Motor neuron (in vitro differentiated cells): ENCODE data around the gene CPAMD8. TPM values are rescaled to one million over a fixed set of nuclear protein-coding genes. Genes with fewer than 3 reads are reported as not detected.

Source experiments
- ATAC-seq, 8 experiments: fragments of 200-7000 bp; cut with Tn5 transposase; replicated peaks in 6 of 8; 2 replicates each; pipeline ENCODE4 v1.8.0; 2021; ENCODE audit warnings: mild to moderate bottlenecking in 8 of 8, moderate library complexity in 8 of 8
- H3K27ac ChIP-seq, 2 donors: fragments of 250-450 bp; sonication (Bioruptor Pico); 2 replicates each; pipeline ENCODE4 v1.9.0; 2021; ENCODE audit warnings: antibody characterized with exemption in 2 of 2, mild to moderate bottlenecking in 2 of 2, moderate library complexity in 1 of 2
- H3K4me1 ChIP-seq, 2 donors: fragments of 250-450 bp; sonication (Bioruptor Pico); replicated peaks in 1 of 2; 2 replicates each; pipeline ENCODE4 v1.6.1; 2021; ENCODE audit warnings: antibody characterized with exemption in 2 of 2, mild to moderate bottlenecking in 2 of 2, moderate library complexity in 1 of 2
- H3K4me3 ChIP-seq, 5 donors: fragments of 250-450 bp; sonication (Bioruptor Pico); 2 replicates each; pipeline ENCODE4 v1.9.0; 2021; ENCODE audit warnings: antibody characterized with exemption in 5 of 5, mild to moderate bottlenecking in 5 of 5, moderate library complexity in 4 of 5
- WGBS, 10 experiments: fragments of 450-650 bp; shearing (Covaris generic); methylation state at CpG; one replicate each; pipeline ENCODE4 v1.0.0; 2022; 5-methylcytosine and 5-hydroxymethylcytosine counted together
- in situ Hi-C, 9 experiments: fragments of 400-800 bp; cut with MboI; loops; one replicate each; pipeline ENCODE4 v1.15.0; 2021; ENCODE audit warnings: low sequenced_read_pairs in 9 of 9, low pct_unique_long_range_greater_than_20kb in 2 of 9; ENCODE audit not compliant: unreplicated experiment in 9 of 9
- total RNA-seq, 8 experiments: library from RNA; unstranded; fragments of 300-600 nt; gene quantifications; 2 replicates each; pipeline versions ENCODE4 v1.2.3 to v1.2.4, GENCODE V29; 2022

The CPAMD8 gene
- 1 to 10 TPM in 7 of 8 experiments, under 1 TPM in 1; 0.36 to 6.5 (median 3.6) TPM for total RNA-seq

DNA sequence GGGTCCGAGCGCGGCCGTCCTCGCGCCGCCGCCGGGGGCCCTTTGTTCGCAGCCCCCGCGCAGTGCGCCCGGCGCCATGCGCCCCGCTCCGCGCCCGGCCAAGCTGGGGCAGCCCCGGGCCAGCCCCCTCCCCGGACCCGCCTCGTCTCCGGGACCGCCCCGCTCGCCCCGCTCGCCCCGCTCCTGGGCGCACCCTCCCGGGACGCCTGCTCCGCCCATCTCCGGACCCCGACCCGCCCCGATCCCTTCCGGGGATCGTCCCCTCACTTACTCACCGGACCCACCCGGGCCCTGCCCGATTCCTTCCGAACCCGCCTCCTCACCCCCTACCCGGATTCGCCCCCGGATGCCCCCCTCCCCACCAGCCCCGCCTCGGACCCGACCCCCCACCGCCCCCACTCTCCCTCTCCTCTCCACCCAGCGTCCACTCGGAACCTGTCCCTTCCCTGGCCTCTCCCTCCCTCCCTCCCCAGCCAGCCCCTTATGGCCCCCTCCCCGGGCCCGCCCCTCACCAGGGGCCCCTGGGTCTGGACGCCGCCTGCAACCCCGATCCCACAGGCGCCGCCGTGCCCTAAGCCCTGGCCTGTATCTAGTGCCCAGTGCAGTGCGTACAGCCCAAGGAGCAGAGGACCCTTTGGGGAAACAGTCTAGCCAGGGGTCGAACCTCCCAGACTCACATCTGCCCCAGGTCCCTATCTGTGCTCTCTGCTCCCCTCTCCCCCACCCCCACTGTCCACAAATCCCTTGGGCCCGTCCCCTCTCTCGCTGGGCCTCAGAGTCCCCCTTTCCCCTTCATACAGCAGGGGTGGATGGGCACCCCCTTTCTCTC lies at the start of gene CPAMD8:
Gene CPAMD8, minus strand, starts transcription at position 105 of the 829 bp plus-strand sequence. CDS start 168 bp downstream, outside the sequence.
- Histone ChIP-seq H3K27ac (no peak within 1 kb of the TSS), H3K4me1 (peaks cover 0 to 5% of the 10 kb centered on the region in 2 donors), H3K4me3 (peak within 1 kb of the TSS; percentile 29 to 36 (median 34))
- 10% methylated on average over 4 of the region's 67 CpGs; no CpG with 5 or more reads in 9 of the 10 experiments for WGBS, 10 experiments
- in situ Hi-C loops = loop anchor here in 1 of 9 experiments (25.0 kb wide), 1 partner anchor 240 kb away; no protein-coding TSS in a partner anchor
- ATAC-seq = peak in 7 of 8 experiments; percentile 63 to 80 (median 78)

DNA sequence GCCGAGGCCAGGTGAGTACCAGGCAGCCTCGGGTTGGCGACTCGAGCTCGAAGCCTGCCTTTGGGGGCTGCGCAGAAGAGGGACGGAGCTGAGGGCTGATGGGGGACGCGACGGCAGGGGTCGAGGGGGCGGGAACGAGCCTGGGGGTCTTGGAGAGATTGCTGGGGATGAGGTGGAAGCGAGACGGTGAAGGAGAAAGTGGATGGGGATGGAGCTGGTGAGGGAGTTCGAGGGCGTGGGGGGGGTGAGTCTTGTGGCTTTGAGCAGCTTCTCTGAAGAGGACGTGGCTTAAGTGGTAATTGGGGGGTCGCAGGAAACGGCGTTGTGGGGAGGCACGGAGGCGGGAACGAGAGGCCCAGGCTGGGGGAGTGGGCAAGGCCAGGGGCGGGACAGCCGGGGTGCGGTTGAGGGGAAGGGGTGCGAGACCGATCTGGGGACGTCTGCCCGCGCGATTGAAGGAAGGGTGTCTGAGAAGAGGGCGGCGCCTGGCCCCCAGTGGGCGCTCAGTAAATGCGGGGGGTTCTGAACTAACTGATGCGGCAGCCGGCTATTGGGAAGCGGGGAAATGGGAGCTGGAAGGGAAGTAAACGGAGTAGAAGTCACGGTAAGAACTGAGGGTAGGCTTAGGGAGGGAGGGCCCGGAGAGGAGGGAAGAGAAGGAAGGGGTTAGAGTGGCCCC lies 49.4 kb upstream of the CPAMD8 start:
- ATAC-seq = peak in 2 of 8 experiments; percentile 2 to 3

DNA sequence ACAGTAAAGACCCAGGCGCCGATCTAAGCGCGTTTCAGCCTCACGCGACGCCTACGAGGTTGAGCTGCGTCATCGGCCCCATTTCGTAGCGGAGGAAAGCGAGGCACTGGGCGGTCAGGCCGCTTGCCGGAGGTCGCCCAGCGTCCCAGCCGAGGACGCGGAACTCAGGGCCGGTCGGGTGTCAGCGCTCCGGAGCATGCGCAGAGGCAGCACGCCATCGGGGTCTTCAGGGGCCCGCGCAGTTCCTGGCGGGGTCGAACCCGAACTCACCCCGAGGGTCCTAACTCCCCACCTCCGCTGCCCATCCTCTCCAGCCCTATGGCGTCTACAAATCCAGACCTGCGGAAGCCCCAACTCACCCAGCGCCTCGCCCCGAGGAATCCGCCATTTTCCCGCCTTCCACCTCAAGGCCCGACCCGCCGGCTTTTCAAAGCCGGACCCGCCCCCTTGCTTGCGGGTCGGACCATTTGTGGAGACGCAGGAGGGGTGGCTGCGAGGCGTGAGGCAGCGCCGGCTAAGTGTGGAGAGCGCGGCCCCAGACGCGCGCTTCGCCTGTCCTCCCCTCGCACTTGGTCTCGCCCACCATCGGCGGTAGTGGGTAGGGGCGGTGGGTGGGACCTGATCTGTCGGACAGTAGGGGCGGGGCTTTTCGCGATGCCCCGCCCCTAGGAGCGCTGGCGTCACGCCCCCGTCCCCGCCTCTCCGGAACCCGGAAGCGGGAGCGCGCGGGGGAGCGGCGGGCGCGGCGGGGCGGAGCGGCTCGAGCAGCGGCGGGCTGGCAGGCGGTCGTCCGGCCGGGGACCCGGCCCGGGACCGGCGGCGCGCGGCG lies 48.6 kb upstream of the CPAMD8 start, which contains the start of the genes HAUS8 and MYO9B:
Gene HAUS8, minus strand, starts transcription at position 418 of the 829 bp plus-strand sequence. Its CDS starts 30 bp downstream, at position 388.
Gene MYO9B, plus strand, starts transcription at position 743 of the 829 bp plus-strand sequence. CDS start 25,941 bp downstream, outside the sequence.
- in situ Hi-C loops = loop anchor here in 1 of 9 experiments (10.0 kb wide), 1 partner anchor 210 kb away; the partner anchor contains the start of gene ANKLE1
- Histone ChIP-seq H3K4me1 (peaks cover 28 to 31% of the 10 kb centered on the region in 2 donors), H3K27ac (peak within 1 kb of the TSS; percentile 65 to 77), H3K4me3 (peak within 1 kb of the TSS; percentile 61 to 92 (median 72))
- ATAC-seq = peak; percentile 69 to 95 (median 91)
- 0 to 2% (median 0%) methylated on average over 2 to 9 of the region's 103 CpGs; no CpG with 5 or more reads in 6 of the 10 experiments for WGBS, 10 experiments

More for the DNA sequence above, 49.4 kb upstream of the CPAMD8 start:
- Histone ChIP-seq H3K4me1 (peaks cover 30 to 31% of the 10 kb centered on the region in 2 donors), H3K4me3 (peak overlapping the region; percentile 61 to 92 (median 62)), H3K27ac (peak overlapping the region; percentile 53 to 54)
- 0% methylated on average over 1 to 2 of the region's 43 CpGs; no CpG with 5 or more reads in 8 of the 10 experiments for WGBS, 10 experiments
- in situ Hi-C loops = loop anchor here in 1 of 9 experiments (10.0 kb wide), 1 partner anchor 209 kb away; the partner anchor contains the start of gene ANKLE1

DNA sequence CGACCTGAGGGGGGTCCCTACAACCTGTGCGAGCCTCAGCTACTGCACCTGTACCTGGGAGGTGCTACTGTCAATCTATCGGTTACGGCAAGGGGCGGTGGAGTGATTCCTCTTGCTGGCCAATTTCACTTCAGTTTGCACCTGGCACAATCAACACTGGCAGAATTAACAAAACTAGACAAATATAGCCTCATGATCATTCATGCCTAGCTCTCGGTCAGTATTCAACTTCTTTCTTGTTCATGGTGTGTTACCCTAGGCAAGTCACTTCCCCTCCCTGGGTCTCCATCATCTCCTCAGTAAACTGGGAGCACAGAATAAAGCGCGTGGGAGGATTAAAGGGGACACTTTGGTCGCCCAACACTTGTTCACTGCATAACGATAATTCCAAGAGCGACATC lies 48.0 kb upstream of the CPAMD8 start:
- Histone ChIP-seq H3K4me3 (peak overlapping the region; percentile 61 to 92 (median 72)), H3K27ac (peak overlapping the region; percentile 65 to 77), H3K4me1 (peaks cover 24 to 25% of the 10 kb centered on the region in 2 donors)
- in situ Hi-C loops = loop anchor here in 6 of 9 experiments (10.0 to 25.0 kb wide), 2 partner anchors 210 to 213 kb away; partner anchors contain the start of gene ANKLE1 (in 6 of the 6)
- 0 to 12% (median 3%) methylated on average over 2 to 9 of the region's 11 CpGs; no CpG with 5 or more reads in 3 of the 10 experiments for WGBS, 10 experiments
- ATAC-seq = no peak

DNA sequence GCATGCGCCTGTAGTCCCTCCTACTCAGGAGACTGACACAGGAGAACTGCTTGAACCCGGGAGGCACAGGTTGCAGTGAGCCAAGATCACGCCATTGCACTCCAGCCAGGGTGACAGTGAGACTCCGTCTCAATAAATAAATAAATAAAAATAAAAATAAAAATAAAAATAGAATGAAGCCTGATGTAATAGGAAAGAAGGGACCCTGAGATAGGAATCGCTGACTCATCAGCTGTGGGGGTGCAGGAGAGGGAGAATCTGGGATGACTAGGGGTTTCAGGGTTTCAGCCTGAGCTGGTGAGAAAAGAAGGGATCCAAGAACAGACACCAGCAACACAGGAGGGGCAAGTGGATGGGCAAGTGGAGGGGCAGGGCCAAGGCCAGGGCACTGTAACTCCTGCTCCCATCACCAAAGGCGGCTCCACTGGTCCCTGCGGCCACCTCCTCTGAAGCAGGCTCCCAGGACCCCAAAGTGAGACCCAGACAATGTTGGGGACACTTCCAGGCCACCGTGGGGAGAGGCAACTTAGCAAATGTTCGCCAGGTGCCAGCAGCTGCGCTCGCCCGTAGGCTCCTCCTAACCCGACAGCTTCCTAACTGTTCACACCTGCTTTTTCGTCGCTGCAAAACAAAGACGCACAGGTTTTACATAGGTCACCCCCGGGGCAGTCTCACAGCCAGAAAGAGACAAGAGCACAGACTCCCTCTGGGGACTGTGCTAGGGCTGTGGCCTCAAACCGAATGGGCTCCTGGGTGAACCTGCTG lies 47.4 kb upstream of the CPAMD8 start:
- Histone ChIP-seq H3K4me1 (peaks cover 18 to 19% of the 10 kb centered on the region in 2 donors), H3K27ac (no peak overlapping the region), H3K4me3 (peak overlapping the region; percentile 61 to 92 (median 72))
- ATAC-seq = no peak
- 29 to 77% (median 58%) methylated on average over 3 to 10 of the region's 18 CpGs; no CpG with 5 or more reads in 1 of the 10 experiments for WGBS, 10 experiments
- in situ Hi-C loops = loop anchor here in 6 of 9 experiments (10.0 to 25.0 kb wide), 2 partner anchors 211 to 213 kb away; partner anchors contain the start of gene ANKLE1 (in 6 of the 6)

DNA sequence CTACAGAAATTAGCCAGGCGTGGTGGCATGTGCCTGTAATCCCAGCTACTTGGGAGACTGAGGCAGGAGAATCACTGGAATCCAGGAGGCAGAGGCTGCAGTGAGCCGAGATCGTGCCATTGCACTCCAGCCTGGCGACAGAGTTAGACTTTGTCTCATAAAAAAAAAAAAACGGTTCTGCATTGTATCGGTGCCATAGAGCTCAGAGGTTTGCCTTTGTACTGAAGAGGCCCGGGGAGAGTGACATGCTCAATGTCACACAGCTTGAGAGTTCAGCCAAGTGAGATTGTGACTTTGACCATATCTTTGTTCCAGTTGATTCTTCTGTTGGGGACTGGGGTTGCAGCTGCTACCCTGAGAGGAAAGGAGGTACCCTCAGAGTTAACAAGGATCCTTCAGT lies 44.3 kb upstream of the CPAMD8 start:
- in situ Hi-C loops = loop anchor here in 6 of 9 experiments (10.0 to 25.0 kb wide), 2 partner anchors 214 to 216 kb away; partner anchors contain the start of gene ANKLE1 (in 6 of the 6)
- ATAC-seq = no peak
- Histone ChIP-seq H3K4me3 (no peak overlapping the region), H3K27ac (no peak overlapping the region), H3K4me1 (peaks cover 8 to 12% of the 10 kb centered on the region in 2 donors)
- WGBS, 10 experiments = 70 to 93% (median 75%) methylated on average over 2 to 6 of the region's 7 CpGs; no CpG with 5 or more reads in 5 of the 10 experiments

DNA sequence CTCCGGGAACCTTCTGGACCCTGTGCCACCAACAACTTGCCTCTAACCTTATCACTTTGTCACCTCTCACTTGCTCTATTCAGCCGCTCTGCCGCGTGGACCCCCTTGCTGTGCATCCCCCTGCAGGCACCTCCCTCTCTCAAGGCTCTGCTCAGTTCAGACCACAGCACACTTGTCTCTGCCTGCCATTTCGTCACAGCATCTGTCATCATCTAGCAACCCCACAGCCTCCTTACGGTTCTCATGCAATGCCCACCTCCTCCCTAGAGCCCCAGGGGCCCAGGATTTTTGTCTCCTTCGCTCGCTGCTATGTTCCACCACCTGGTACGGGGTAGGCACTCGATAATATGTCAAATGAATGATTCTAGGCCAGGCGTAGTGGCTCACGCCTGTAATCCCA lies 43.8 kb upstream of the CPAMD8 start:
- WGBS, 10 experiments = 87 to 100% (median 91%) methylated on average over 2 to 10 of the region's 12 CpGs; no CpG with 5 or more reads in 3 of the 10 experiments
- ATAC-seq = no peak

DNA sequence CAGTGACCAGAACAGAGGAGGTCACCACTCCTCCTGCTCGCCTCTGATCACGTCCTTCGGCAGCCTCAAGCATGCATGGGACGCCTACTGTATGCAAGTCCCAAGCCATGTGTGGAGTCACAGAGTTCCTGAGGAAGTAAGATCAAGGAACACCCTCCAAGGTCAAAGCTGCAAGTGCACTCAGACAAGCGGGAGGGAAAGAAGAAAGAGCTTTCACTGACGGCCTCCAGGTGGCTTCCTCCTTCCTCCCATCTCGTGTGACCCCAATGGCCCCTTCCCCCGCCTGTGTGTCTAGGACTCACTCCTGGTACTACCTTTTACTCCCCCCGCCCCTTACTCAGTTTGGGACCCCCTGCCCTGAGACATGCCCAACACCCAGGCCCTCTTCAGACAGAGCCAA lies 42.6 kb upstream of the CPAMD8 start:
- in situ Hi-C loops = loop anchor here in 7 of 9 experiments (10.0 to 25.0 kb wide), 2 partner anchors 216 to 218 kb away; partner anchors contain the start of gene ANKLE1 (in 7 of the 7)
- Histone ChIP-seq H3K4me3 (no peak overlapping the region), H3K27ac (no peak overlapping the region), H3K4me1 (peaks cover 5 to 8% of the 10 kb centered on the region in 2 donors)
- ATAC-seq = no peak
- WGBS, 10 experiments = 93 to 100% (median 97%) methylated on average over 1 to 6 of the region's 9 CpGs; no CpG with 5 or more reads in 6 of the 10 experiments

More for the DNA sequence above, 43.8 kb upstream of the CPAMD8 start:
- no peak overlapping the region for H3K27ac ChIP-seq
- in situ Hi-C loops = loop anchor here in 6 of 9 experiments (10.0 to 25.0 kb wide), 2 partner anchors 214 to 217 kb away; partner anchors contain the start of gene ANKLE1 (in 6 of the 6)
- peaks cover 8 to 12% of the 10 kb centered on the region in 2 donors for H3K4me1 ChIP-seq
- no peak overlapping the region for H3K4me3 ChIP-seq

DNA sequence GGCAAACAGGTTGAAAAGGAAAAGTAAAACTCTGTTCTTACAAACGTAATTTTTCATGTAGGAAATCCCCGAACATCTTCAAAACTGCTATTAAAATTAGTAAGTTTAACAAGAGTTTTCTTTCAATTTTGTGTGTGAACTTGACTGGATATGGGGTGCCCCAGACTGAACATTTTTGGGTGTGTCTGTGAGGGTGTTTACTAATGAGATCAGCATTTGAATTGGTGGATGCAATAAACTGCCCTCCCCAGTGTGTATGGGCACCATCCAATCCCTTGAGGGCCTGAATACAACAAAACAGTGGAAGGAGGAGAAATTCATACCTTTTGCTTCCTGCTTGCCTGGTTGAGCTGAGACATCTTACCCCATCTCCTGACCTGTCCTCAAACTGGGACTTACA lies 36.8 kb upstream of the CPAMD8 start:
- H3K27ac ChIP-seq = no peak overlapping the region
- no peak overlapping the region for H3K4me3 ChIP-seq
- H3K4me1 ChIP-seq = peaks cover 2 to 3% of the 10 kb centered on the region in 2 donors
- 71 to 100% (median 88%) methylated on average over 1 to 2 of the region's 2 CpGs; no CpG with 5 or more reads in 7 of the 10 experiments for WGBS, 10 experiments
- in situ Hi-C loops = loop anchor here in 7 of 9 experiments (10.0 to 25.0 kb wide), 2 partner anchors 221 to 224 kb away; partner anchors contain the start of gene ANKLE1 (in 7 of the 7)
- ATAC-seq = peak in 2 of 8 experiments; percentile 48 to 62

DNA sequence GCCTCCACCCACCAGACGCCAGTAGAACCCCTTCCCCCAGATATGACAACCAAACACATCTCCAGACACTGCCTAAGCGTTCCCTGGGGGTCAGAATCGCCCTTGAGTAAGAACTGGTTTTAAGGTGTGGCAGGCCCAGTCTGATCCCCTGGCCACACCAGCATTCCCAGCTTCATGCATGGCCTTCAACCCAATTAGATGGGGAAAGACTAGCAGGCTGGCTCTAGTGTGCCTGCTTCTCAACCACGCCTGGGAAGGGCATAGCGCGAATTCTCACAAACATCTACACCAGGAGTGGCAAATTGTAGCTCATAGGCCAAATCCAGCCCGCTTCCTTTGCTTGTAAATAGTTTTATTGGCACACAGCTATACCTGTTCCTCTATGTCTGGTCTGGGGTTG lies 35.1 kb upstream of the CPAMD8 start:
- Histone ChIP-seq H3K27ac (no peak overlapping the region), H3K4me1 (no peaks in the 10 kb centered on the region), H3K4me3 (no peak overlapping the region)
- in situ Hi-C loops = loop anchor here in 7 of 9 experiments (10.0 to 25.0 kb wide), 2 partner anchors 223 to 226 kb away; partner anchors contain the start of gene ANKLE1 (in 7 of the 7)
- no peak for ATAC-seq
- 80 to 100% (median 100%) methylated on average over 1 to 4 of the region's 7 CpGs; no CpG with 5 or more reads in 6 of the 10 experiments for WGBS, 10 experiments
